Esophagus muscularis mucosa (tissue), 4 donors: ENCODE data around the gene DNAH17.

ENCODE experiments used
- CTCF ChIP-seq, 3 experiments: fragments of 200-600 bp in 2 of 3; fragments of 450-650 bp in 1 of 3; sonication (generic) in 2 of 3; IDR thresholded peaks; one replicate each; pipeline ENCODE4 v1.5.1; 2017 to 2019; ENCODE audit warnings: antibody characterized with exemption in 3 of 3, mild to moderate bottlenecking in 2 of 3, moderate library complexity in 1 of 3
- EP300 ChIP-seq: sonication (generic); formaldehyde crosslinking; IDR thresholded peaks from one replicate; pipeline ENCODE4 v1.6.1; 2017; ENCODE audit warnings: antibody characterized with exemption
- POLR2A ChIP-seq: fragments of 450-650 bp; IDR thresholded peaks from one replicate; pipeline ENCODE4 v1.6.1; 2017; ENCODE audit warnings: antibody characterized with exemption, moderate library complexity, mild to moderate bottlenecking, low read depth
- POLR2AphosphoS5 ChIP-seq, 2 donors: sonication (generic); formaldehyde crosslinking; IDR thresholded peaks; one replicate each; pipeline ENCODE4 v1.6.1; 2017; ENCODE audit warnings: antibody characterized with exemption in 2 of 2

DNA sequence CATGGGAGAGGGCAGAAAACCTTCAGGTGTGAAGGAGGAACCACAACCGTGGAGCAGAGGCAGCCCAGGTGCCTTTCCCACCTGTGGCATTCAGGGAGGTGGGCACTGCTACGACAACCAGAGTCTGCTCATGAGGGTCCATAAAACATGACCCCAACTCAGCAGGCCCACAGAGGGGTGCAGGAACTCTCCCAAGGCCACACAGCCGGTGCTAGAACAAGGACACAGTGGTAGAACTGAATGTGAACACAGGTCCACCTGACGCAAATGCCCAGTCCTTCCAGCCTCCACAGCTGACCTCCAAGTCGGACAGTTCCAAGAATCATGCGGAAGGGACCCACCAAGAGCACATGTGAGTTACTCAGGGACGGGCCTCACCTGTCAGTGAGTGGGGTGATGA lies 76.4 kb downstream of the DNAH17 start:
- no peak for TF ChIP-seq CTCF (IDR thresholded peaks at IDR 0.05)
- no peak for TF ChIP-seq POLR2AphosphoS5 (IDR thresholded peaks at IDR 0.05)
- no peak for TF ChIP-seq POLR2A
- no peak for TF ChIP-seq EP300
